MM.1S (cell line): ENCODE results near the gene TEX9.

Source experiments
- DNase-seq: peaks from one replicate; pipeline ENCODE4 v3.0.0-alpha.2; 2015
- H2AFZ ChIP-seq: fragments of 300-600 bp; sonication (generic); 2 replicates; pipeline ENCODE4 v1.6.0; 2016; ENCODE audit warnings: antibody characterized with exemption, low read length
- H3F3A ChIP-seq: fragments of 300-600 bp; sonication (generic); 2 replicates; pipeline ENCODE4 v1.6.1; 2016; ENCODE audit warnings: mild to moderate bottlenecking, antibody characterized with exemption, low read length, moderate library complexity, mixed read lengths; ENCODE audit not compliant: insufficient read depth
- H3K27ac ChIP-seq: fragments of 300-600 bp; sonication (generic); 2 replicates; pipeline ENCODE4 v1.5.1; 2016; ENCODE audit warnings: mild to moderate bottlenecking, low read length
- H3K27me3 ChIP-seq: fragments of 300-600 bp; sonication (generic); replicated peaks from 2 replicates; pipeline ENCODE4 v1.6.0; 2016; ENCODE audit warnings: low read length; ENCODE audit not compliant: insufficient read depth
- H3K36me3 ChIP-seq: fragments of 300-600 bp; sonication (generic); replicated peaks from 2 replicates; pipeline ENCODE4 v1.6.1; 2016; ENCODE audit warnings: mild to moderate bottlenecking, low read length, mixed read lengths; ENCODE audit not compliant: insufficient read depth
- H3K4me1 ChIP-seq: fragments of 300-600 bp; sonication (generic); 2 replicates; pipeline ENCODE4 v1.6.1; 2016; ENCODE audit warnings: low read length, mixed read lengths
- H3K4me2 ChIP-seq: fragments of 300-600 bp; sonication (generic); 2 replicates; pipeline ENCODE4 v1.6.0; 2016; ENCODE audit warnings: low read depth, low read length
- H3K4me3 ChIP-seq: fragments of 300-600 bp; sonication (generic); 2 replicates; pipeline ENCODE4 v1.5.1; 2016; ENCODE audit warnings: low read length, mixed read lengths
- H3K79me2 ChIP-seq: fragments of 300-600 bp; sonication (generic); 2 replicates; pipeline ENCODE4 v1.6.1; 2016; ENCODE audit warnings: mixed run types, low read length, mixed read lengths
- H3K9ac ChIP-seq: fragments of 300-600 bp; sonication (generic); 2 replicates; pipeline ENCODE4 v1.6.1; 2016; ENCODE audit warnings: low read length, mixed read lengths
- H3K9me2 ChIP-seq: fragments of 300-600 bp; sonication (generic); replicated peaks from 2 replicates; pipeline ENCODE4 v1.6.1; 2016; ENCODE audit warnings: mild to moderate bottlenecking, low read length, mixed read lengths; ENCODE audit not compliant: insufficient read depth
- H3K9me3 ChIP-seq: fragments of 300-600 bp; sonication (generic); replicated peaks from 2 replicates; pipeline ENCODE4 v1.6.1; 2016; ENCODE audit warnings: mild to moderate bottlenecking, low read length, mixed read lengths; ENCODE audit not compliant: insufficient read depth
- H4K20me1 ChIP-seq: fragments of 300-600 bp; sonication (generic); 2 replicates; pipeline ENCODE4 v1.6.1; 2016; ENCODE audit warnings: mild to moderate bottlenecking, low read length, moderate library complexity, mixed read lengths; ENCODE audit not compliant: insufficient read depth
- EZH2 ChIP-seq: fragments of 300-600 bp; sonication (generic); optimal IDR thresholded peaks from 2 replicates; pipeline ENCODE3; 2017; ENCODE audit warnings: low read depth, mild to moderate bottlenecking, antibody characterized with exemption, low read length, mixed read lengths
- EZH2phosphoT487 ChIP-seq: fragments of 300-600 bp; sonication (generic); IDR thresholded peaks from 2 replicates; pipeline ENCODE4 v1.6.1; 2018; ENCODE audit warnings: antibody characterized with exemption, low read length
- TF ChIP-seq, protein P1 (sequence below): fragments of 300-600 bp; sonication (generic); IDR thresholded peaks from 2 replicates; pipeline ENCODE4 v1.5.1; 2016; ENCODE audit warnings: antibody characterized with exemption, low read length, mixed read lengths

TEX9 gene

GRCh38 chr15:56440214-56440770, 75.1 kb downstream of the TEX9 start:
- Histone ChIP-seq H3K79me2 (no peaks in the 10 kb centered on the region), H3K9me3 (no peaks in the 10 kb centered on the region), H4K20me1 (no peaks in the 10 kb centered on the region), H3K9me2 (no peaks in the 10 kb centered on the region), H3K4me3 (no peak overlapping the region), H3K4me2 (no peak overlapping the region), H3K36me3 (no peaks in the 10 kb centered on the region), H3K9ac (no peak overlapping the region), H3F3A (no peaks in the 10 kb centered on the region), H3K27me3 (no peaks in the 10 kb centered on the region), H3K4me1 (no peaks in the 10 kb centered on the region), H3K27ac (no peak overlapping the region), H2AFZ (no peak overlapping the region)
- no peak for DNase-seq
- TF ChIP-seq, protein P1, sequence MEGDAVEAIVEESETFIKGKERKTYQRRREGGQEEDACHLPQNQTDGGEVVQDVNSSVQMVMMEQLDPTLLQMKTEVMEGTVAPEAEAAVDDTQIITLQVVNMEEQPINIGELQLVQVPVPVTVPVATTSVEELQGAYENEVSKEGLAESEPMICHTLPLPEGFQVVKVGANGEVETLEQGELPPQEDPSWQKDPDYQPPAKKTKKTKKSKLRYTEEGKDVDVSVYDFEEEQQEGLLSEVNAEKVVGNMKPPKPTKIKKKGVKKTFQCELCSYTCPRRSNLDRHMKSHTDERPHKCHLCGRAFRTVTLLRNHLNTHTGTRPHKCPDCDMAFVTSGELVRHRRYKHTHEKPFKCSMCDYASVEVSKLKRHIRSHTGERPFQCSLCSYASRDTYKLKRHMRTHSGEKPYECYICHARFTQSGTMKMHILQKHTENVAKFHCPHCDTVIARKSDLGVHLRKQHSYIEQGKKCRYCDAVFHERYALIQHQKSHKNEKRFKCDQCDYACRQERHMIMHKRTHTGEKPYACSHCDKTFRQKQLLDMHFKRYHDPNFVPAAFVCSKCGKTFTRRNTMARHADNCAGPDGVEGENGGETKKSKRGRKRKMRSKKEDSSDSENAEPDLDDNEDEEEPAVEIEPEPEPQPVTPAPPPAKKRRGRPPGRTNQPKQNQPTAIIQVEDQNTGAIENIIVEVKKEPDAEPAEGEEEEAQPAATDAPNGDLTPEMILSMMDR, result no peak
- no peak for TF ChIP-seq EZH2phosphoT487
- no peak for TF ChIP-seq EZH2

DNA sequence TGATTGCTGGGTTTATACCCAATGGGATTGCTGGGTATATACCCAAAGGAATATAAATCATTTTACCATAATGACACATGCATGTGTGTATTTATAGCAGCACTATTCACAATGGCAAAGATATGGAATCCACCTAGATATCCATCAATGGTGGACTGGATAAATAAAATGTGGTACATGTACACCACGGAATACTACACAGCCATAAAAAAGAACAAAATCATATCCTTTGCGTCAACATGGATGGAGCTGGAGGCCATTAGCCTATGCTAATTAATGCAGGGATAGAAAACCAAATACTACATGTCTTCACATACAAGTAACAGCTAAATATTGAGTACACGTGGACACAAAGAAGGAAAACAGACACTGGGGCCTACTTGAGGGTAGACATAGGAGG, 77.1 kb downstream of the TEX9 start:
- H4K20me1 ChIP-seq, result no peaks in the 10 kb centered on the region
- no peak overlapping the region for H3K9ac ChIP-seq
- TF ChIP-seq EZH2phosphoT487 (no peak), EZH2 (no peak)
- TF ChIP-seq, protein P1, result no peak

DNA sequence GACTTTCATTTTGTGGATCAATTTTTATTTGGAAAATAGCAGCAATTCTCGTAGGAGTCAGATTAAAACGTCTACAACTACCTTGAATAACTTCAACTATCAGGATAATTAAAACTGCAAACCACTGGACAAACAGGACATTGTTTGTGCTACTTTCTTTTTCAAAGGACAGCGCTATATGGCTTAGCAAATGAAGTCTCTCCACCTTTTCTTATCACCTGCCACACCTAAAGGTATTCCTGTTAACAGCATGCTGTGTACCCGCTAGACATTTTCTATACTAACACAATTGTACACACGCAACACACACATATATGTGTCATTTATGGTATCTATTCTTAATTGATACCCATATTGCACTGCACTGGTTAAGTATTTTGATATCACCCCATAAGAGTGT, 80.5 kb downstream of the TEX9 start:
- Histone ChIP-seq H3K27me3 (no peaks in the 10 kb centered on the region), H3K36me3 (no peaks in the 10 kb centered on the region), H4K20me1 (no peaks in the 10 kb centered on the region), H3K79me2 (no peaks in the 10 kb centered on the region), H3K9me3 (no peaks in the 10 kb centered on the region), H3F3A (no peaks in the 10 kb centered on the region), H3K4me2 (no peak overlapping the region), H2AFZ (no peak overlapping the region), H3K4me3 (no peak overlapping the region), H3K9me2 (no peaks in the 10 kb centered on the region), H3K27ac (no peak overlapping the region), H3K9ac (no peak overlapping the region), H3K4me1 (no peaks in the 10 kb centered on the region)
- no peak for DNase-seq
- TF ChIP-seq, protein P1, result no peak
- TF ChIP-seq EZH2phosphoT487 (no peak), EZH2 (no peak)

More for the DNA sequence above, 77.1 kb downstream of the TEX9 start:
- no peak overlapping the region for H3K4me2 ChIP-seq
- H3K9me3 ChIP-seq, result no peaks in the 10 kb centered on the region
- H3K27ac ChIP-seq, result no peak overlapping the region
- H3K4me3 ChIP-seq, result no peak overlapping the region
- no peak overlapping the region for H2AFZ ChIP-seq
- no peaks in the 10 kb centered on the region for H3K9me2 ChIP-seq
- H3K79me2 ChIP-seq, result no peaks in the 10 kb centered on the region
- no peaks in the 10 kb centered on the region for H3F3A ChIP-seq
- no peaks in the 10 kb centered on the region for H3K27me3 ChIP-seq
- H3K36me3 ChIP-seq, result no peaks in the 10 kb centered on the region
- H3K4me1 ChIP-seq, result no peaks in the 10 kb centered on the region
- no peak for DNase-seq
